HG03103 (cell line): ENCODE results near the gene C2CD4C.
"Not testable (repeated sequence)": the region's sequence is repeated elsewhere in the genome, so short reads cannot be mapped to it uniquely, and the experiment has no call there.

Source experiments
- ATAC-seq: cut with Tn5 transposase; IDR thresholded peaks from one replicate; pipeline ENCODE4 v1.9.1; 2021; ENCODE audit warnings: low read depth; ENCODE audit not compliant: unreplicated experiment

C2CD4C gene

DNA sequence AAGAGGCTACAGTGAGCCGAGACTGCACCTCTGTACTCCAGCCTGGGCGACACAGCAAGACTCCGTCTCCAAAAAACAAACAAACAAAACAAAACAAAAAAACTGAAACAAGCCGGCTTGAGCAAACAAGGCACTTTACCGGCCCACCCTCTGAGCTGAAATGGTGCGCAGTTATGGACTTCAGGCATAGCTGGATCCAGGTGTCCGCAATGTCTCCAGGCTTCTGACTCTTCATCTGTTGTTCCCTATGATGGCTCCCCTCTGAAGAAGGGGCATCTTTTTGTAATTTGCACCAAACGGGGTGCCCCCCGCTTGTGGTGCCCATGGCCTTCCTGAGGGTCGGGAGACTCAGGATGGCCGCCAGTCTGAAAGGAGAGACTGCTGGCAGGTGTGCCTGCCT, 6.2 kb downstream of the C2CD4C start:
- no peak for ATAC-seq

DNA sequence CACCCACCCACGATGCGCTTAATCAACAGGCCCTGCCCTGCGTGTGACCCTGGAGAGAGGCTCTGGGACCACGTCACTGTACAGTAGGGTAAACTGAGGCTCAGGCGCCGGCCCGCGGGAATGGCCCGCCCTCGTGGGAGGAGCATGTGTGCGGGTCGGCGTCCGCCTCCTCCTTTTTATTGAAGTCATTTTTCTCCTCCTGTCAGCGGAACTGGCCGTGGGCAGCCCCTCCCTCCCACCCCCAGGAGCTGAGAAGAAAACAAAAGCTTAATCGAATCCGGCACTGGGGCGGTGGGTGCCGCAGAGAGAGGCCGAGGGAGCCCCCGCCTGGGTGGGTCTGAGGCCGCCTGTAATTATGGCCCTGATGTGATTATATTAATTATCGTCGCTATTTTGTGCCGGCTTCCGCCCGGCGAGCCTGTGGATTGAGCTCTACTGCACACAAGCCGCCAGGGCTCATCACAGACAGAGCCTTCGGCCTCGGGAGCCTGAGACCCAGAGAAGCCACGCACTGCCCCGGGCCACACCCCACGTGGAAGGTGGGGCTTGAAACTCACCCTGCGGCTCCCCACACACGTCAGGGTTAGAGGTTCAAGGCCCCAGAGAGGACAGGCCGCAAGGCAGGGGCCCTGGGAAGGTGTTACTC, 7.0 kb downstream of the C2CD4C start:
- ATAC-seq = no peak

DNA sequence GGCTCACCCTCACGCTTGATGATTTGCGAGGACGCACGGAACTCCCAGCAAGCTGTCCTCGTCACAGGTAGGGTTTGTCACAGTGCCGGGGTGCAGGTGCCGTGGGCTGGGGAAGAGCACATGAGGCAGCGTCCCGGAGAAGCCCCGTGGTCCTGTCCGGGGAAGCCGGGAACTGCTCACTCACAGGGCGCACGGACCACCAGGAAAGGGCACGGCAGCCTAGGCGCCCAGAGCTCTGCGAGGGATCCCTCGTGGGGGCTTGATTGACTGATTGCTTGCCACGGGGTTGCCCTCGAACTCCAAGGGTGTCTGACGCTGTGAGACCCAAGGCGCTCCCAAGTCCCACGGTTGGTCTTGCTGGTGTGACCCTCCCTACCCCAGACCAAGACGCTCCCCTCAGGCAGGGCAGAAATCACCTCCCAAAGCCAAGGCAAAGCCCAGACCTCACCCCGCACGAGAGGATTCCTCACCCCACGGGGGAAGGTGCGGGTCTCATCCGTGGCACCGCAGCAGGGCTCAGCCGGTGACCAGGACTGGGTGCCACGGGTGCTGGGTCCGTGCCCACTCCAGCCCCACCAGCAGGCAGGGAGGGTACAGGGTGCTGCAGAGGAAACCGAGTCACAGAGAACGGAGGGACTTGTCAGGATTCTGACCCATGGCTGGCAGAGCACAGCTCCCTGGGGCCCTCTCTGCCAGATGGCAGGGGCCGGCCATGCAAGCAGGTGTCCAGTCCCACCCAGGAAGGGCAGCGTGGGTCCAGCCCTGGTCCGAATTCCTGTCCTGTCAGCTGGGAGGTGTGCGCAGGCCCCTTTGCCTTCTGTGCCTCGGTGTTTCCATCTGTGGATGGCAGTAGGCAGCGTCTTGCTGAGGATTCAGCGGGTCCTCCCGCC, 7.7 kb downstream of the C2CD4C start:
- no peak for ATAC-seq

DNA sequence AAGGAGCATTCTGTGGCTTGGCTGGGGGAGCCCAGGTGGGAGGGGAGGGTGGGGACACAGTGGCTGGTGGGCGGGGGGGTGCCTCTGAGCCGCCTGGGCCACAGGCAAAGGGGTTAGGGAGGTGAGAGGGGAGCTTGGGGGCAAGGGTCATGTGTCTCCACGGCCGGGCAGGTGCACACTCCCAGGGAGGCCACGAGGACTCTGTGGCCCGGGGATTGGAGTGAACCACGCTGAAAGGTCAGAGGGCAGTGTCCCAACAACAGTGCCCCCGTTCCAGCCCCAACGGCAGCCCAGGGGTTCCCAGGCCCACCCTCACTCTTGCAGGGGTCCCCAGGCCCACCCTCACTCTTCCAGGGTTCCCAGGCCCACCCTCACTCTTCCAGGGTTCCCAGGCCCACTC, 9.6 kb downstream of the C2CD4C start:
- ATAC-seq = no peak

DNA sequence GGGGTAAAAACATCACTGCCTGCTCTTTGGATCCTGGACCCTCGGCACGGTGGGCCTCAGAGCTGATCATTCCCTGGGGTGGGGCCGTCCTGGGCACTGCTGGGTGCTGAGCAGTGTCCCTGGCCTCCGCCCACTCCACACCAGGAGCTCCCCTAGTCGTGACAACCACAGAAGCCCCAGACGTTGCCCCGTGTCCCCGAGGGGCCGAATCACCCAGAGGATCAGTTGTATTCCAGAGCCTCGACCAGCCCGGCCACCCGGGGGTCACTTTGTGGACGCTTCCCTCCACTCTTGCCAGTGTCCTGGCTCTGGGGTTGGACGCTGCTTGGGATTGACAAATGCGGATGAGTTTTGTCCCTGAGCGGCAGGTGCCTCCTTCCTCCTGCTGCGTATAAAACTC, 10.2 kb downstream of the C2CD4C start:
- no peak for ATAC-seq

DNA sequence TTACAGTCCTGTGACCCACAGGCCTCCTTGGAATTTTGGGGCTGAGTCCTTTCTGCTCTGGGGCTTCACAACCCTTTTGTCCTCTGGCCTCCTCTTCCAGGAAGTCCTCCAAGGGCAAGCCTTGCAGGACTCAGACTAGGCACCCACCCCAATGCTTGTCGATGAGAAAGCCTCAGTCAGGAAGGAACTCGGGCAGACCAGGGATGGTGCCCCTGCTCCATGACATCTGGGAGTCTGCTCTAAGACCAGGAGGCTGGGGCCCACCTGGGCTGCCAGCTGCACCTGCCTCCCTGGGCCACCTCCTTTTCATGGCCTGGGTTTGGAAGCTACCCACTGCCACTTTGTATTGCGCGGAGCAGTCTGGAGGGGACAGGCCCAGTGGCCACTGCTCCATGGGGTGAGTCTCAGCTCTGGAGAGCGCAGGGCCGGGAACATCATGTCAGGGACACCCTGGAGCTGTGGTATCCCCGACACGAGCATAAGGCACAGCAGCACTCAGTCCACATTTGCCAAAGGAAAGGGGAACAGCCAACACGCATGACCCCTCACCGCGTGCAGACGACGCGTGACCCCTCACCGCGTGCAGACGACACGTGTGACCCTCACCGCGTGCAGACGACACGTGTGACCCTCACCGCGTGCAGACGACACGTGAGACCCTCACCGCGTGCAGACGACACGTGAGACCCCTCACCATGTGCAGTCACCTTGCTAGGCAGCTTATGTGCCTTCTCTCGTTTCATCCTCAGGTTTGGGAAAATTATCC, 10.8 kb downstream of the C2CD4C start:
- no peak for ATAC-seq

DNA sequence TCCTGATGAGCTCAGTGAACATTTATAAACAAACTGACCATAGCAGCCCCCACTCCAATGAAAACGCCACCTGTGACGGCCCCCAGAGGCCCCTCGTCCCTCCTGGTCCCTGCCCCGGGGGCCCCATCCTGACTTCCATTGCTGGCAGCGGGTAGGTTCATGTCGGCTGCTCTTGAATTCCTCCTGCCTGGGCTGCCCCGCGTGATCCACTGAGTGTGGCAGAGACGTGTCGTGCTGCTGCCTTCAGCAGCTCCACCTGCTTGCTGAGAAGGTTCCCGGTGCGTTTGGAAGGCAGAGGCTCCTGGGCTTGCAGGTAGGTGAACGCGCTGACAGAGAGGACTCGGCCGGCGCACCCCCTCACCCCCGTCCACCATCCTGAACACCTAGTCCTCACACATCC, 11.6 kb downstream of the C2CD4C start:
- no peak for ATAC-seq

DNA sequence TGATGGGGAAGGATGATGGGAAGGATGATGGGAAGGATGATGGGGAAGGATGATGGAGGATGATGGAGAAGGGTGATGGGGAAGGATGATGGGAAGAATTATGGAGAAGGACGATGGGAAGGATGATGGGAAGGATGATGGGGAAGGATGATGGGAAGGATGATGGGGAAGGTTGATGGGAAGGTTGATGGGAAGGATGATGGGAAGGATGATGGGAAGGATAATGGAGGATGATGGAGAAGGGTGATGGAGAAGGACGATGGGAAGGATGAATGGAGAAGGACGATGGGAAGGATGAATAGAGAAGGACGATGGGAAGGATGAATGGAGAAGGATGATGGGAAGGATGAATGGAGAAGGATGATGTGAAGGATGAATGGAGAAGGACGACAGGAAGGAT, 13.5 kb downstream of the C2CD4C start:
- ATAC-seq = no peak

DNA sequence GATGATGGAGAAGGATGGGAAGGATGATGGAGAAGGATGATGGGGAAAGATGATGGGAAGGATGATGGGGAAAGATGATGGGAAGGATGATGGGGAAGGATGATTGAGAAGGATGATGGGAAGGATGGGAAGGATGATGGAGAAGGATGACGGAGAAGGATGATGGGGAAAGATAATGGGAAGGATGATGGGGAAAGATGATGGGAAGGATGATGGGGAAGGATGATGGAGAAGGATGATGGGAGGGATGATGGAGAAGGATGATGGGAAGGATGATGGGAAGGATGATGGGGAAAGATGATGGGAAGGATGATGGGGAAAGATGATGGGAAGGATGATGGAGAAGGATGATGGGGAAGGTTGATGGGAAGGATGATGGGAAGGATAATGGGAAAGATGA, 14.1 kb downstream of the C2CD4C start:
- not testable (repeated sequence) for ATAC-seq

DNA sequence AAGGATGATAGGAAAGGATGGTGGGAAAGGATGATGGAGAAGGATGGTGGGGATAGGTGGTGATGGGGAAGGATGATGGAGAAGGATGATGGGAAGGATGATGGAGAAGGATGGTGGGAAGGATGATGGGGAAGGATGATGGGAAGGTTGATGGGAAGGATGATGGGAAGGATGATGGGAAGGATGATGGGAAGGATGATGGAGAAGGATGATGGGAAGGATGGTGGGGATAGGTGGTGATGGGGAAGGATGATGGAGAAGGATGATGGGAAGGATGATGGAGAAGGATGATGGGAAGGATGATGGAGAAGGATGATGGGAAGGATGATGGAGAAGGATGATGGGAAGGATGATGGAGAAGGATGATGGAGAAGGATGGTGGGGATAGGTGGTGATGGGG, 15.4 kb downstream of the C2CD4C start:
- ATAC-seq = not testable (repeated sequence)

DNA sequence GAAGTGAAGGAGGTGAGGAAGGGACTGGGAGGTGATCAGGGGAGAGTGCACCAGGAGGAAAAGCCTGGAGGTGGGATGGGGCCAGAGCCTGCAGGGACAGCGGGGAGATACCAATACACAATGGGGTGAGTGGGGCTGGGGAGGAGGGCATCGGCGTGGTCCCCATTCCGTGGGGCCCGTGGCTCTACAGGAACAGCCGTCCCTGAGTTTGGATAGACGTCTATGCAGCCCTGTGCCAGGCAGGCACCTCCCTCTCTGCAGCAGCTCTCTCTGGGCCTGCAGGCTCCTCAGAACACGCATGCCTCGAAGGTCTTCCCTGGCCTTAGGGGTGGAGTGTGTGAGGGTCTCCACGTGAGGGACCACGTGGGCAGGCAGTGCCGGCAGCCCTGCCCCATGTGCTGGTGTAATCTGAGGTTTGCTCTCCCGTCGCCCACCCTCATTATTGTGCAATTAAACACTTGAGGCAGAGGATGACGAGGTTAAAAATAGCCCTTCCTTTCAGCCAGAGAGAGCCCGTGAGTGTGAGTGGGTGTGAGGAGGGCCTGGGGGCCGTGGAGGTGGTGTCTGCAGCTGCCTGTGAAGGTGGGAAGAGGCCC, 16.5 kb downstream of the C2CD4C start:
- ATAC-seq = no peak

DNA sequence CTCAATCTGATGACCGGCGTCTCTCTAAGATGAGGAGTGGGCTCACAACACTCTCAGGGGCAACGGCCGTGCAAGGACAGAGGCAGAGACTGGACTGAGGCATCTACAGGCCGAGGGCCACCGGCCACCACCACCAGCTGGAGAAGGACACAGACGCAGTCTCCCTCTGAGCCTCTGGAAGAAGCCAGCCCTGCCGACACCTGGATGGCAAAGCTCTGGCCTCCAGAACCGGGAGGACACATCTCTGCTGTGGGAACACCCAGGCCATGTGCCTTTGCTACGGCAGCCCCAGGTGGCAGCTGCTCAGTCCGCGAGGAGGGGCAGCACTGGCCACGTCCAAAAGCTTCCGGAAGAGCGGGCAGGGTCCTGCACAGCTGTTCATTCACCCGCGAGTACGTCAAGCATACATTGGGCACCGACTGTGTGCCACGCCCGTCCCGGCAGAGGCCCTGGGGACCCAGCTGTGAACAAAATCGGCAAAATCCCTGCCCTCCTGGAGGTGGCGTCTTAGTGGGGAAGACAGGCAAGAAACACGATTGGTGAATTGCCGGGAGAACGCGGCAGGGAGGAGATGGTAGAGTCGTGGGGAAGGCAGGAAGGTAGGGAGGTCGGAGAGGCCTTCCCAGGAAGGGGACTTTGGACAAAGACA, 17.1 kb downstream of the C2CD4C start:
- no peak for ATAC-seq

DNA sequence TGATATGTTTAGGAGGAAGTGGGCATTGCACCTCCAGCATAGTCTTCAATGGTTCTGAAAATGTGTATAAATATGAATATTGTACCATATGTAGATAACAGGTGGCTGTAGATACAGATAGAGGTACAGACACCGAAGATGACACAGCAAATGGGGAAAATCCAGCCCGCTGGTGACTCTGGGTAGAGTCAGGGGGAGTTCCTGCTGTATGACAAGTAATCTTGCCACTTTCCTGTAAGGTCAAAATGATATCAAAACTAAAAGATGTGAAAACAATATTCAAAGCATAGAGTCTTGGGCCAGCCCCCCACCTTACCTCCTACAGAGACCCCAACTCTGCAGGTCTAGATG, 17.8 kb downstream of the C2CD4C start:
- no peak for ATAC-seq

DNA sequence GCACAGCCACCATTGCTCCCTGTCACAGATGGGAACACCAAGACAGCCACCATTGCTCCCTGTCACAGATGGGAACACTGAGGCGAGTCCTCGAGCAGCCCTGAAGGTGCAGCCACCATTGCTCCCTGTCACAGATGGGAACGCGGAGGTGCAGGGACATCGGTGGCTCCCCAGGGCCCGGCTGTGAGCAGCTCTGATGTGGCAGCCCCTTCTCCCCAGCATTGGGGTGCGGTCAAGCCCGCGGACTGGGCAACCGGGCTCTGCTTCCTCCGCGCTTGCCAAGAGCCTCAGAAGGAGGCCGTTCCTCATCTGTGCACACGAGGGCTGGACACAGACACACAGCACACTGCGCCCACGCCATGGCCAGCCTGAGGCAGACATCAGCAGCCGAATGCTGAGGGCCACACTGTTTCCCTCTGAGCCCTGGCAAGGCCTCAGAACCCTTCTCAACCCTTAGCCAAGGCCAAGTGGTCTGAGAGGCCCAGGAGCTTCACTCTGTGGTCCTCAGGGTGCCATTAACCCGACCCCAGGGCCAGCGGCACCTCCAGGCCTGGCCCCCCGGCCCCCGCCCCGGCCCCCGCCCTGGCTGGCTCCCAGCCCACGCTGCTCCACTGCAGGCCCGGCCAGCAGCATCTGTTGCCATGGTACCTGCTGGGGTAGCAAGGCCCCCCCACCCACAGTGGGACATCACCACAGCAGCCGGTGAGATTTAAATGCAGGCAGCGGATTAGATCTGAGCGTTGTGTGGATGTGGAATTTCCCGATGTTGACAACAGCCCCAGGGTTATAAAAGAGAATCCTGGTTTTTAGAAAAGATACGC, 18.4 kb downstream of the C2CD4C start:
- ATAC-seq = no peak

DNA sequence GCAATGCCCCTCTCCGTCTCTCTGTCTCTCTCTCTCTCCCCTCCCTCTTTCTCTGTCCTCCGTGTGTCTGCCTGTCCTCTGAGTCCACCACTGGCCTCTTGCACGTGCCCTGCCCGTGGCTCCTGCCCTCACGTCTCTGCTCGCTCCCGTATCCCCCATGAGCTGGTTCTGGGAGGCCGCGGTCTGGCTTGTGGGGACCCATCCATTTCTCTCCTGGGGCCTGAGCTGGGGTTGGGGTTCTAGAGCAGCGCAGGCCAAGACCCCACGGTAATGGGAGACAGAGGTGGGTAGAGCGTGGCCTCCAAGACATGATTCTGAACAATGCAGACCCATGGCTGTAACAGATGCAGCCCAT, 19.0 kb downstream of the C2CD4C start:
- no peak for ATAC-seq

DNA sequence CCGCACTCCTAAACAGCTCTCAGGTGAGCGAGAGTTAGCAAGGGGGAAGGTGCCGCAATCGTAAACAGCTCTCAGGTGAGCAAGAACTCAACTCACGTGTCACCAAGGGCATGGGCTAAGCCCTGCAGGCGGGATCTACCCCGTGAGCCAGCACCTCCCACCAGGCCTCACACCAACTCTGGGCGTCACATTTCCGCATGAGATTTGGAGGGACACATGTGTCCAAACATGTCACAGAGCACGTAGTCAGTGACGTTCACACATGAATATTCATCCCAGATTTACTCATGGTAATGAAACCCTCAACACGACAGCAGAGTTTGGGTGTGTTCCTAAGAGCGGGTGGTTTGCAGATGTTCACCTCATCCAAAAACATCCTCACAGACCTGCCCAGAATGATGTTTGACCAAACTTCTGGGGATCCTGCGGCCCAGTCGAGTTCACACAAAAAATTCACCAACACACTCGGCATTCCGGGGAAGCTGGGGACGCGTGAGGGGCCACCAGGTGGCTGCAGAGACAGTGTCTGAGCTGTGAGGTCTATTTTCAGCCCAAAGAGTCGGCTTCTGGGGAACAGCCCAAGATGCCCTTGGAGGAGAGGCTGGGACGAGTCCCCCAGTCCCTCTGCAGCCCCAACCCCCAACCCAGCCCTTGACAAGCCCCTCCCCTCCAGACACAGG, 19.6 kb downstream of the C2CD4C start:
- ATAC-seq = no peak

DNA sequence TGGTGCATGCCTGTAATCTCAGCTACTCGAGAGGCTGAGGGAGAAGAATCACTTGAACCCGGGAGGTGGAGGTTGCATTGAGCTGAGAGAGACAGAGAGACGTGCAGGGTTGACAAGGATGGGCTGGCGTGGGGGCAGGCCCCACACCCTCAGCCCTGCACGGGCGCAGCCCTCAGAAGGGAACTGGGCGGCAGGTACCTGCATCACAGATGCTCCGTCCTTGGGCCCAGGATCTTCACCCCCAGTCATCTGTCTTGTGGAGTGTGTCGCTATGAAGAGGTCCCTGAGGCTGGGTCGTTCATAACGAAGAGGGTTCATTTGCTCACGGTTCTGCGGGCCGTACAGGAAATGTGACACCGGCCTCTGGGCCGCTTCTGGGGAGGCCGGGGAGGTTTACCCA, 20.3 kb downstream of the C2CD4C start:
- ATAC-seq = no peak

DNA sequence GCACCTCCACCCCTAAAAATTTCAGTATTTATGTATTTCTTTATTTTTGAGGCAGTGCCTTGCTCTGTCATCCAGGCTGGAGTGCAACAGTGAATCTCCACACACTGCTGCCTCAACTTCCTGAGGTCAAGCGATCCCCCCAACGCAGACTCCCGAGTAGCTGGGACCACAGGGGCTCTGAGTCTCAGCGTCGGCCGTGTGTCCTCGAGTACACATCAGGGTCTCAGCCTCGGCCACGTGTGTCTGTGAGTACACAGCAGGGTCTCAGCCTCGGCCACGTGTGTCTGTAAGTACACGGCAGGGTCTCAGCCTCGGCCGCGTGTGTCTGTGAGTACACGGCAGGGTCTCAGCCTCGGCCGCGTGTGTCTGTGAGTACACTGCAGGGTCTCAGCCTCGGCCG, 21.2 kb downstream of the C2CD4C start:
- ATAC-seq = no peak

DNA sequence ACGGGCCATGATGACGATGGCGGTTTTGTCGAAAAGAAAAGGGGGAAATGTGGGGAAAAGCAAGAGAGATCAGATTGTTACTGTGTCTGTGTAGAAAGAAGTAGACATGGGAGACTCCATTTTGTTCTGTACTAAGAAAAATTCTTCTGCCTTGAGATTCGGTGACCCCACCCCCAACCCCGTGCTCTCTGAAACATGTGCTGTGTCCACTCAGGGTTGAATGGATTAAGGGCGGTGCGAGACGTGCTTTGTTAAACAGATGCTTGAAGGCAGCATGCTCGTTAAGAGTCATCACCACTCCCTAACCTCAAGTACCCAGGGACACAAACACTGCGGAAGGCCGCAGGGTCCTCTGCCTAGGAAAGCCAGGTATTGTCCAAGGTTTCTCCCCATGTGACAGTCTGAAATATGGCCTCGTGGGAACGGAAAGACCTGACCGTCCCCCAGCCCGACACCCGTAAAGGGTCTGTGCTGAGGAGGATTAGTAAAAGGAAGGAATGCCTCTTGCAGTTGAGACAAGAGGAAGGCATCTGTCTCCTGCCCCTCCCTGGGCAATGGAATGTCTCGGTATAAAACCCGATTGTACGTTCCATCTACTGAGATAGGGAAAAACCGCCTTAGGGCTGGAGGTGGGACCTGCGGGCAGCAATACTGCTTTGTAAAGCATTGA, 22.2 kb downstream of the C2CD4C start:
- not testable (repeated sequence) for ATAC-seq
